ENCODE measurements around the gene MCCC1.

- TF ChIP-seq RARB (CRISPR knock-in tag; IDR thresholded peaks at IDR 0.05) (no peak), GLIS3 (CRISPR knock-in tag; IDR thresholded peaks at IDR 0.05) (no peak), PATZ1 (CRISPR knock-in tag; IDR thresholded peaks at IDR 0.05; ENCODE audit: borderline replicate concordance) (no peak), CSRNP3 (CRISPR knock-in tag; IDR thresholded peaks at IDR 0.05) (no peak), ZNF8 (CRISPR knock-in tag; IDR thresholded peaks at IDR 0.05) (no peak), CREB5 (CRISPR knock-in tag; IDR thresholded peaks at IDR 0.05; ENCODE audit: low read depth) (no peak)
Observed at GRCh38 chr3:183100376-183100775, 1.1 kb upstream of the MCCC1 start.

All from SK-N-SH treated with all-trans-retinoic acid at 6 μM for 48 hours (cell line).